HepG2 (cell line): ENCODE results near the gene LIME1. TPM values are rescaled to one million over a fixed set of nuclear protein-coding genes. Genes with fewer than 3 reads are reported as not detected.
A peak's percentile ranks its signal among the peaks of the same experiment; 100 is the strongest.

Source experiments
- DPF2 ChIP-seq: sonication (generic); formaldehyde crosslinking; IDR thresholded peaks from 2 replicates; pipeline ENCODE4 v1.4.0; 2020; ENCODE audit warnings: mild to moderate bottlenecking, low read depth, missing genetic modification reagents, borderline replicate concordance
- HHEX ChIP-seq: IDR thresholded peaks from 2 replicates; pipeline ENCODE4 v1.6.1; 2016; ENCODE audit warnings: control low read depth
- RBFOX2 ChIP-seq: fragments of 200-400 bp; formaldehyde crosslinking; IDR thresholded peaks from 2 replicates; pipeline ENCODE4 v1.6.1; 2017; ENCODE audit warnings: low read depth, mild to moderate bottlenecking, low read length
- RCOR2 ChIP-seq: IDR thresholded peaks from 2 replicates; pipeline ENCODE4 v1.6.1; 2016; ENCODE audit warnings: missing biosample characterization, missing genetic modification reagents
- SYNCRIP ChIP-seq: fragments of 200-400 bp; formaldehyde crosslinking; IDR thresholded peaks from 2 replicates; pipeline ENCODE4 v1.6.1; 2018; ENCODE audit warnings: mild to moderate bottlenecking, low read depth, low read length; ENCODE audit not compliant: insufficient read depth
- TBX3 ChIP-seq: fragments of 450-650 bp; IDR thresholded peaks from 2 replicates; pipeline ENCODE4 v1.6.1; 2017; ENCODE audit warnings: antibody characterized with exemption, mild to moderate bottlenecking, inconsistent platforms, borderline replicate concordance
- ZNF274 ChIP-seq: sonication (generic); formaldehyde crosslinking; IDR thresholded peaks from 2 replicates; pipeline ENCODE4 v1.5.1; 2020; ENCODE audit warnings: mild to moderate bottlenecking, missing genetic modification reagents
- polyA plus RNA-seq, 8 experiments: library from polyadenylated mRNA; depleted of rRNA in 3 of 8; stranded (reverse) in 7 of 8; unstranded in 1 of 8; fragments of >200 nt; fragmentation: Illumina TruSeq in 4 of 8; extraction: Trizol in 4 of 8; gene quantifications; 2 replicates each; pipeline versions ENCODE4 v1.2.1 to v1.2.3, GENCODE V29; 2011 to 2016; ENCODE audit warnings: low read depth in 4 of 8, missing spikeins in 1 of 8, mixed read lengths in 1 of 8; ENCODE audit not compliant: insufficient read depth in 1 of 8
- total RNA-seq, 5 experiments: library from RNA; depleted of rRNA; stranded (reverse); fragments of >200 nt; fragmentation: Illumina TruSeq; extraction: Trizol; gene quantifications; 2 replicates each; pipeline ENCODE4 v1.2.3, GENCODE V29; 2016; ENCODE audit warnings: low read depth in 1 of 5
- TF ChIP-seq, protein P1 (sequence below): sonication (generic); formaldehyde crosslinking; conservative IDR thresholded peaks from 2 replicates; pipeline ENCODE4 v1.8.0; 2022; ENCODE audit warnings: mild to moderate bottlenecking, moderate library complexity, missing genetic modification reagents
- TF ChIP-seq, protein P2 (sequence below): sonication (generic); formaldehyde crosslinking; conservative IDR thresholded peaks from 2 replicates; pipeline ENCODE4 v1.4.0; 2020; ENCODE audit warnings: missing genetic modification reagents
- TF ChIP-seq, protein P3 (sequence below): IDR thresholded peaks from 2 replicates; pipeline ENCODE4 v1.6.1; 2016; ENCODE audit warnings: control low read depth
- TF ChIP-seq, protein P4 (sequence below): IDR thresholded peaks from 2 replicates; pipeline ENCODE4 v1.6.1; 2016; ENCODE audit warnings: mild to moderate bottlenecking, missing biosample characterization, missing genetic modification reagents
- TF ChIP-seq, protein P5 (sequence below): sonication (generic); formaldehyde crosslinking; IDR thresholded peaks from 2 replicates; pipeline ENCODE4 v1.4.0; 2020; ENCODE audit warnings: mild to moderate bottlenecking, missing genetic modification reagents

LIME1 gene
- total and polyA plus RNA-seq, 2 of the 13 experiments (the other 11 are each of a cell fraction or from before 2014, with no cell fraction given): 13.0 to 61.5 TPM

DNA sequence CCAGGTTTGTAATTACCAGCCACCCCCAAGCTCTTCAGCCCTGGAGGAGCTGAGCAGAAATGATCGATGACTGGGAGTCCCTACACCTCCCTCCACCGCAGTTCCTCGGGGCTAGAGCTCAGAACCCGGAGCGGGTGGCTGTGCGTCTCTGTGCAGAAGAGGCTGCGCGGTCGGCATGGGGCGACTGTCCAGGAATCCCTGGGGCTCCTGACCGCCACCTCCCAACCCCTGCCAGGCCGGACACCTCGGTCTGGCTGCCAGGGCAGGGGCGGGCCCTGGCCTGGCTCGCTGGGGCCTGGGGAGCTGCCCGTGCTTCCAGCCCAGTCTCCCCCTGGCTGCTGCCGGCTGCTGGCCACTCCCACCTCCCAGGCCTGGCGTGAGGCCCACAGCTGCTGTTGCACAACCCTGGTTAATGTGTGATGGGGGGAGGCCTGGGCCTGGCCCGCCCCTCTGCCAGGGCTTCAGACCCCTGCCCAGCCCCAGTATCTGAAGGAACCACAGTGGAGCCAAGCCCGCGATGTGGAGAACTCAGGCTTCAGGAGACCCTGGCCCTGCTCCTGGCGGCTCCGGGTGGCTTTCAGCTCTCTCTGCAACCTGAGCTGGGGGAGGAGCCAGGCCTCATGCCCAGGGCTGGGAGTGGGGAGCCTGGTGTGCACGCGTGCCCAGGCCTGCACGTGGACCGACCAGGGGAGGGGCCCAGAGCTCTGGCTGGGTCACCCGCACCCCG lies 4.3 kb downstream of the LIME1 start (continued):
- TF ChIP-seq, protein P1, sequence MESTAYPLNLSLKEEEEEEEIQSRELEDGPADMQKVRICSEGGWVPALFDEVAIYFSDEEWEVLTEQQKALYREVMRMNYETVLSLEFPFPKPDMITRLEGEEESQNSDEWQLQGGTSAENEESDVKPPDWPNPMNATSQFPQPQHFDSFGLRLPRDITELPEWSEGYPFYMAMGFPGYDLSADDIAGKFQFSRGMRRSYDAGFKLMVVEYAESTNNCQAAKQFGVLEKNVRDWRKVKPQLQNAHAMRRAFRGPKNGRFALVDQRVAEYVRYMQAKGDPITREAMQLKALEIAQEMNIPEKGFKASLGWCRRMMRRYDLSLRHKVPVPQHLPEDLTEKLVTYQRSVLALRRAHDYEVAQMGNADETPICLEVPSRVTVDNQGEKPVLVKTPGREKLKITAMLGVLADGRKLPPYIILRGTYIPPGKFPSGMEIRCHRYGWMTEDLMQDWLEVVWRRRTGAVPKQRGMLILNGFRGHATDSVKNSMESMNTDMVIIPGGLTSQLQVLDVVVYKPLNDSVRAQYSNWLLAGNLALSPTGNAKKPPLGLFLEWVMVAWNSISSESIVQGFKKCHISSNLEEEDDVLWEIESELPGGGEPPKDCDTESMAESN: peak; percentile 98
- TF ChIP-seq HHEX (CRISPR knock-in tag) (no peak), SYNCRIP (no peak), RBFOX2 (peak; percentile 98), ZNF274 (CRISPR knock-in tag) (peak; percentile 93), RCOR2 (CRISPR knock-in tag) (peak; percentile 65; the same call in 1 of the 2 replicates), DPF2 (peak; percentile 83; the same call in 1 of the 2 replicates), TBX3 (peak; percentile 57; the same call in 1 of the 2 replicates)
- TF ChIP-seq, protein P2, sequence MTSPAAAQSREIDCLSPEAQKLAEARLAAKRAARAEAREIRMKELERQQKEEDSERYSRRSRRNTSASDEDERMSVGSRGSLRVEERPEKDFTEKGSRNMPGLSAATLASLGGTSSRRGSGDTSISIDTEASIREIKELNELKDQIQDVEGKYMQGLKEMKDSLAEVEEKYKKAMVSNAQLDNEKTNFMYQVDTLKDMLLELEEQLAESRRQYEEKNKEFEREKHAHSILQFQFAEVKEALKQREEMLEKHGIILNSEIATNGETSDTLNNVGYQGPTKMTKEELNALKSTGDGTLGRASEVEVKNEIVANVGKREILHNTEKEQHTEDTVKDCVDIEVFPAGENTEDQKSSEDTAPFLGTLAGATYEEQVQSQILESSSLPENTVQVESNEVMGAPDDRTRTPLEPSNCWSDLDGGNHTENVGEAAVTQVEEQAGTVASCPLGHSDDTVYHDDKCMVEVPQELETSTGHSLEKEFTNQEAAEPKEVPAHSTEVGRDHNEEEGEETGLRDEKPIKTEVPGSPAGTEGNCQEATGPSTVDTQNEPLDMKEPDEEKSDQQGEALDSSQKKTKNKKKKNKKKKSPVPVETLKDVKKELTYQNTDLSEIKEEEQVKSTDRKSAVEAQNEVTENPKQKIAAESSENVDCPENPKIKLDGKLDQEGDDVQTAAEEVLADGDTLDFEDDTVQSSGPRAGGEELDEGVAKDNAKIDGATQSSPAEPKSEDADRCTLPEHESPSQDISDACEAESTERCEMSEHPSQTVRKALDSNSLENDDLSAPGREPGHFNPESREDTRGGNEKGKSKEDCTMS: 0 out of 2 replicates have a peak, but pooled peaks have one; percentile 40
- TF ChIP-seq, protein P3, sequence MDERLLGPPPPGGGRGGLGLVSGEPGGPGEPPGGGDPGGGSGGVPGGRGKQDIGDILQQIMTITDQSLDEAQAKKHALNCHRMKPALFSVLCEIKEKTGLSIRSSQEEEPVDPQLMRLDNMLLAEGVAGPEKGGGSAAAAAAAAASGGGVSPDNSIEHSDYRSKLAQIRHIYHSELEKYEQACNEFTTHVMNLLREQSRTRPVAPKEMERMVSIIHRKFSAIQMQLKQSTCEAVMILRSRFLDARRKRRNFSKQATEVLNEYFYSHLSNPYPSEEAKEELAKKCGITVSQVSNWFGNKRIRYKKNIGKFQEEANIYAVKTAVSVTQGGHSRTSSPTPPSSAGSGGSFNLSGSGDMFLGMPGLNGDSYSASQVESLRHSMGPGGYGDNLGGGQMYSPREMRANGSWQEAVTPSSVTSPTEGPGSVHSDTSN (CRISPR knock-in tag): no peak
- TF ChIP-seq, protein P4, sequence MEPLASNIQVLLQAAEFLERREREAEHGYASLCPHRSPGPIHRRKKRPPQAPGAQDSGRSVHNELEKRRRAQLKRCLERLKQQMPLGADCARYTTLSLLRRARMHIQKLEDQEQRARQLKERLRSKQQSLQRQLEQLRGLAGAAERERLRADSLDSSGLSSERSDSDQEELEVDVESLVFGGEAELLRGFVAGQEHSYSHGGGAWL (CRISPR knock-in tag): peak; percentile 78
- TF ChIP-seq, protein P5, sequence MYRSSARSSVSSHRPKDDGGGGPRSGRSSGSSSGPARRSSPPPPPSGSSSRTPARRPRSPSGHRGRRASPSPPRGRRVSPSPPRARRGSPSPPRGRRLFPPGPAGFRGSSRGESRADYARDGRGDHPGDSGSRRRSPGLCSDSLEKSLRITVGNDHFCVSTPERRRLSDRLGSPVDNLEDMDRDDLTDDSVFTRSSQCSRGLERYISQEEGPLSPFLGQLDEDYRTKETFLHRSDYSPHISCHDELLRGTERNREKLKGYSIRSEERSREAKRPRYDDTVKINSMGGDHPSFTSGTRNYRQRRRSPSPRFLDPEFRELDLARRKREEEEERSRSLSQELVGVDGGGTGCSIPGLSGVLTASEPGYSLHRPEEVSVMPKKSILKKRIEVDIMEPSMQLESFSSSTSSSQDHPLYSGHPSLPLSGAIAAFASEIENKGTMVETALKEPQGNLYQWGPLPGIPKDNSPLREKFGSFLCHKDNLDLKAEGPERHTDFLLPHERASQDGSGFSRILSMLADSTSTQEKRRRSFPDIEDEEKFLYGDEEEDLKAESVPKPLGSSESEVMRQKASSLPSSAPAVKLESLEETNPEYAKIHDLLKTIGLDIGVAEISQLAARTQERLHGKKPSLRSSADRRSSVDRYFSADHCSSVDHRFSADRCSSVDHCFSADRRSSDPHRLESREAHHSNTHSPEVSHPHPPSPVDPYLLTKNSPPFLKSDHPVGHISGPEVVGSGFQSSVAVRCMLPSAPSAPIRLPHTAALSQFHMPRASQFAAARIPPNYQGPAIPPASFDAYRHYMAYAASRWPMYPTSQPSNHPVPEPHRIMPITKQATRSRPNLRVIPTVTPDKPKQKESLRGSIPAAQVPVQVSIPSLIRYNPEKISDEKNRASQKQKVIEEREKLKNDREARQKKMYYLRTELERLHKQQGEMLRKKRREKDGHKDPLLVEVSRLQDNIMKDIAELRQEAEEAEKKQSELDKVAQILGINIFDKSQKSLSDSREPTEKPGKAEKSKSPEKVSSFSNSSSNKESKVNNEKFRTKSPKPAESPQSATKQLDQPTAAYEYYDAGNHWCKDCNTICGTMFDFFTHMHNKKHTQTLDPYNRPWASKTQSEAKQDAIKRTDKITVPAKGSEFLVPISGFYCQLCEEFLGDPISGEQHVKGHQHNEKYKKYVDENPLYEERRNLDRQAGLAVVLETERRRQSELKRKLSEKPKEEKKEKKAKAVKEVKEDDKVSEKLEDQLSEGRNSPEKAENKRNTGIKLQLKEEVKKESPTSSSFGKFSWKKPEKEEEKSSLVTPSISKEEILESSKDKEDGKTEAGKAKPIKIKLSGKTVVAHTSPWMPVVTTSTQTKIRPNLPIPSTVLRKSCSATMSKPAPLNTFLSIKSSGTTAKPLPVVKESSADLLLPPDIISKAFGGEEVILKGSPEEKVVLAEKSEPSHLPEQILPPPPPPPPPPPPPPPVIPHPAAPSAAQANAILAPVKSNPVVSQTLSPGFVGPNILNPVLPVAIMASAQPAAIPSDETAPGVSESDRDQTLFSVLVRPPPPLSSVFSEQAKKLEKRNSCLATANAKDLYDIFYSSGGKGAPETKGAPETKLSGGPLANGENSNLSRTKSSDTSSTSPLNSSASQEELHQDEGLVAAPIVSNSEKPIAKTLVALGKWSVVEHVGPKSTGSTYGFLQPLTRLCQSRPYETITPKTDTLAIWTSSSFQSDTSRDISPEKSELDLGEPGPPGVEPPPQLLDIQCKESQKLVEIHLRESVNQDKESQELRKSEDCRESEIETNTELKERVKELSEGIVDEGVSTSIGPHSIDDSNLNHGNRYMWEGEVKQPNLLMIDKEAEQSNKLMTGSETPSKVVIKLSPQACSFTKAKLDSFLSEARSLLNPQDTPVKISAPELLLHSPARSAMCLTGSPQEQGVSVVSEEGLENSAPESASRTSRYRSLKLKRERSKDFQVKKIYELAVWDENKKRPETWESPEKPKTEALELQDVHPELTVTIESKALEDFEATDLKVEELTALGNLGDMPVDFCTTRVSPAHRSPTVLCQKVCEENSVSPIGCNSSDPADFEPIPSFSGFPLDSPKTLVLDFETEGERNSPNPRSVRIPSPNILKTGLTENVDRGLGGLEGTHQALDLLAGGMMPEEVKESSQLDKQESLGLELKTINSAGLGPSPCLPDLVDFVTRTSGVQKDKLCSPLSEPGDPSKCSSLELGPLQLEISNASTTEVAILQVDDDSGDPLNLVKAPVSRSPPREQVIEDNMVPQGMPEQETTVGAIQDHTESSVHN (CRISPR knock-in tag): peak; percentile 30
